K562 (cell line): ENCODE measurements around the gene P2RY14. TPM values are rescaled to one million over a fixed set of nuclear protein-coding genes. Genes with fewer than 3 reads are reported as not detected.

Experiments used
- ATAC-seq: fragments of 200-7000 bp; cut with Tn5 transposase; 3 replicates; pipeline ENCODE4 v1.9.1; 2020; ENCODE audit warnings: moderate library complexity
- BruUV-seq: library from RNA; stranded (reverse); fragments of 400-500 nt; replicated peaks from 2 replicates; lab custom pipeline; 2021; lab: Mats Ljungman, UMichigan
- CTCF ChIA-PET: fragments of 300-600 bp; formaldehyde crosslinking; extraction: SDS; loops from one replicate; lab custom pipeline; 2021; ENCODE audit warnings: low intra/inter-chr PET ratio; lab: Yijun Ruan, JAX
- POLR2A ChIA-PET: fragments of 300-600, 350-650 bp; sonication (Branson Sonifier 250); formaldehyde crosslinking; extraction: SDS; loops from one replicate; lab custom pipeline; 2021; ENCODE audit warnings: antibody characterized with exemption, inconsistent platforms; lab: Yijun Ruan, JAX
- DNase-seq, 4 experiments: peaks; one replicate each; pipeline versions ENCODE4 v3.0.0 to v3.0.0-alpha.2; 2011 to 2018; ENCODE audit warnings: low spot score in 3 of 4, mixed read lengths in 3 of 4; ENCODE audit errors: extremely low read depth in 1 of 4
- FAIRE-seq: peaks from 2 replicates; lab custom pipeline; 2011; peaks lifted over from hg19 to GRCh38; lab: Jason Lieb, UNC
- H2AFZ ChIP-seq: 2 replicates; pipeline ENCODE4 v1.6.0; 2011; ENCODE audit warnings: low read depth, low read length, control low read depth, inconsistent platforms
- H3K27ac ChIP-seq: fragments of 200-600 bp; 3 replicates; pipeline ENCODE4 v1.8.0; 2011; ENCODE audit warnings: low read depth, mild to moderate bottlenecking, control low read depth, inconsistent platforms, low read length, moderate library complexity, mixed read lengths; ENCODE audit errors: extremely low read depth
- H3K27me3 ChIP-seq, 2 experiments: fragments of 300-600 bp in 1 of 2; 2 replicates in 1 of 2; 3 replicates in 1 of 2; pipeline versions ENCODE4 v1.6.0 to v1.8.0; 2011; ENCODE audit warnings: inconsistent platforms in 2 of 2, low read length in 2 of 2, mild to moderate bottlenecking in 1 of 2, mixed read lengths in 1 of 2, moderate library complexity in 1 of 2; ENCODE audit not compliant: control insufficient read depth in 2 of 2, insufficient read depth in 2 of 2
- H3K36me3 ChIP-seq: fragments of 300-600 bp; 3 replicates; pipeline ENCODE4 v1.8.0; 2011; ENCODE audit warnings: mild to moderate bottlenecking, low read length, inconsistent platforms; ENCODE audit not compliant: control insufficient read depth, insufficient read depth
- H3K4me1 ChIP-seq, 2 experiments: fragments of 200-600 bp in 1 of 2; replicated peaks in 1 of 2; 2 replicates in 1 of 2; 3 replicates in 1 of 2; pipeline versions ENCODE4 v1.5.1 to v1.8.0; 2011; ENCODE audit warnings: inconsistent platforms in 2 of 2, low read length in 2 of 2, mild to moderate bottlenecking in 1 of 2, mixed read lengths in 1 of 2, moderate library complexity in 1 of 2; ENCODE audit not compliant: control insufficient read depth in 2 of 2, insufficient read depth in 2 of 2
- H3K4me2 ChIP-seq: 2 replicates; pipeline ENCODE4 v1.6.1; 2011; ENCODE audit warnings: low read length, control low read depth, inconsistent platforms, mixed read lengths; ENCODE audit not compliant: insufficient read depth
- H3K4me3 ChIP-seq: fragments of 200-600 bp; sonication (generic), shearing (Covaris generic); 2 replicates; pipeline ENCODE4 v1.5.1; 2016; ENCODE audit warnings: control low read depth, inconsistent platforms
- H3K79me2 ChIP-seq: fragments of 200-600 bp; 3 replicates; pipeline ENCODE4 v1.8.0; 2011; ENCODE audit warnings: low read length, inconsistent platforms; ENCODE audit not compliant: control insufficient read depth, insufficient read depth
- H3K9ac ChIP-seq, 2 experiments: 2 replicates each; pipeline versions ENCODE4 v1.6.0 to v1.6.1; 2011; ENCODE audit warnings: low read depth in 2 of 2, low read length in 2 of 2, control low read depth in 1 of 2, inconsistent platforms in 1 of 2, mild to moderate bottlenecking in 1 of 2, mixed read lengths in 1 of 2; ENCODE audit not compliant: insufficient read depth in 1 of 2
- H3K9me1 ChIP-seq: one replicate; pipeline ENCODE4 v1.6.0; 2011; ENCODE audit warnings: inconsistent platforms, mild to moderate bottlenecking, low read length, moderate library complexity; ENCODE audit not compliant: control insufficient read depth, insufficient read depth
- H3K9me3 ChIP-seq: replicated peaks from 2 replicates; pipeline ENCODE4 v1.5.1; 2011; ENCODE audit warnings: low read depth, low read length, inconsistent platforms; ENCODE audit not compliant: control insufficient read depth, insufficient read depth
- H4K20me1 ChIP-seq: replicated peaks from 2 replicates; pipeline ENCODE4 v1.6.1; 2011; ENCODE audit warnings: low read length, inconsistent platforms, mixed read lengths; ENCODE audit not compliant: control insufficient read depth, insufficient read depth
- CTCF ChIP-seq, 3 experiments: IDR thresholded peaks in 2 of 3; conservative IDR thresholded peaks in 1 of 3; 2 replicates each; pipeline ENCODE4 v1.5.1; 2011 to 2012; ENCODE audit warnings: low read length in 3 of 3, mild to moderate bottlenecking in 3 of 3, control low read depth in 2 of 3, improper control_type of control experiment in 1 of 3, inconsistent platforms in 1 of 3, low read depth in 1 of 3, mixed read lengths in 1 of 3, moderate library complexity in 1 of 3; ENCODE audit not compliant: insufficient read depth in 2 of 3
- HDAC8 ChIP-seq: fragments of 450-650 bp; IDR thresholded peaks from 2 replicates; pipeline ENCODE4 v1.6.1; 2016; ENCODE audit warnings: mild to moderate bottlenecking, missing genetic modification characterization, moderate library complexity, missing compliant biosample characterization
- HEY1 ChIP-seq: fragments of 250-450 bp; sonication (Bioruptor Pico); IDR thresholded peaks from 2 replicates; pipeline ENCODE4 v1.5.0; 2020; ENCODE audit warnings: mild to moderate bottlenecking, moderate library complexity, borderline replicate concordance
- PHF21A ChIP-seq: fragments of 450-650 bp; IDR thresholded peaks from 2 replicates; pipeline ENCODE4 v1.6.1; 2017; ENCODE audit warnings: low read depth, borderline replicate concordance
- PKNOX1 ChIP-seq: fragments of 450-650 bp; IDR thresholded peaks from 2 replicates; pipeline ENCODE4 v1.6.1; 2016
- SAFB2 ChIP-seq: fragments of 200-400 bp; formaldehyde crosslinking; IDR thresholded peaks from 2 replicates; pipeline ENCODE4 v1.6.1; 2018; ENCODE audit warnings: borderline replicate concordance, low read length, low read depth, moderate library complexity; ENCODE audit not compliant: severe bottlenecking
- SMARCE1 ChIP-seq: fragments of 450-650 bp; IDR thresholded peaks from 2 replicates; pipeline ENCODE4 v1.7.1; 2016; ENCODE audit warnings: mild to moderate bottlenecking
- SNIP1 ChIP-seq: fragments of 450-650 bp; IDR thresholded peaks from 2 replicates; pipeline ENCODE4 v1.7.1; 2017; ENCODE audit warnings: low read depth, mild to moderate bottlenecking
- TEAD2 ChIP-seq: fragments of 450-650 bp; IDR thresholded peaks from 2 replicates; pipeline ENCODE4 v1.6.1; 2016; ENCODE audit warnings: missing genetic modification characterization, control low read depth, missing compliant biosample characterization
- TFAM ChIP-seq: fragments of 250-450 bp; sonication (Bioruptor Pico); conservative IDR thresholded peaks from 2 replicates; pipeline ENCODE4 v1.5.0; 2021; ENCODE audit warnings: mild to moderate bottlenecking, moderate library complexity
- THAP7 ChIP-seq: fragments of 250-450 bp; sonication (Bioruptor Pico); IDR thresholded peaks from 2 replicates; pipeline ENCODE4 v1.5.0; 2021
- ZBTB12 ChIP-seq: fragments of 250-450 bp; sonication (Bioruptor Pico); IDR thresholded peaks from 2 replicates; pipeline ENCODE4 v1.4.0; 2020
- ZBTB33 ChIP-seq: sonication (generic); formaldehyde crosslinking; IDR thresholded peaks from 2 replicates; pipeline ENCODE4 v1.8.1; 2023; ENCODE audit warnings: mild to moderate bottlenecking, missing genetic modification reagents
- ZNF324 ChIP-seq: fragments of 250-450 bp; sonication (Bioruptor Pico); IDR thresholded peaks from 2 replicates; pipeline ENCODE4 v1.4.0; 2020; ENCODE audit warnings: mild to moderate bottlenecking
- ZNF354B ChIP-seq: fragments of 250-450 bp; sonication (Bioruptor Pico); IDR thresholded peaks from 2 replicates; pipeline ENCODE4 v1.4.0; 2020
- ZNF436 ChIP-seq: fragments of 250-450, 450-650 bp; sonication (Bioruptor Pico); formaldehyde crosslinking; IDR thresholded peaks from 2 replicates; pipeline ENCODE4 v1.7.0; 2020; ENCODE audit warnings: mild to moderate bottlenecking
- WGBS: fragments of 100-300 bp; shearing (Covaris generic); methylation state at CpG from one replicate; pipeline ENCODE4 v1.1.6; 2016; ENCODE audit warnings: low coverage, mixed read lengths; ENCODE audit not compliant: insufficient coverage; ENCODE audit errors: missing lambda C conversion rate; 5-methylcytosine and 5-hydroxymethylcytosine counted together
- in situ Hi-C: fragments of 300-500 bp; cut with MboI; formaldehyde crosslinking; loops from 4 replicates; pipeline ENCODE4 v1.15.0; 2018; ENCODE audit warnings: inconsistent platforms, mixed read lengths
- intact Hi-C: fragments of 100-400 bp; cut with micrococcal nuclease; formaldehyde crosslinking; loops from 2 replicates; pipeline ENCODE4 v1.14.2; 2022
- polyA plus RNA-seq, 8 experiments: library from polyadenylated mRNA; depleted of rRNA in 4 of 8; stranded (reverse) in 5 of 8; unstranded in 3 of 8; fragments of >200 nt; fragmentation: Nextera tagmentation in 2 of 8; fragmentation: Illumina TruSeq in 1 of 8; extraction: Ambion mirVana in 2 of 8; extraction: Trizol in 1 of 8; gene quantifications; 2 replicates each; pipeline versions ENCODE4 v1.2.1 to v1.2.3, GENCODE V29; 2011 to 2014; ENCODE audit warnings: inconsistent platforms in 1 of 8, missing spikeins in 1 of 8
- total RNA-seq, 7 experiments: library from RNA; depleted of rRNA in 6 of 7; stranded (reverse); fragments of >200 nt in 6 of 7; fragmentation: Illumina TruSeq in 2 of 7; extraction: Trizol in 2 of 7; gene quantifications; 2 replicates each; pipeline versions ENCODE4 v1.2.1 to v1.2.3, GENCODE V29; 2011 to 2021; ENCODE audit warnings: low replicate concordance in 1 of 7

Gene P2RY14
- total and polyA plus RNA-seq, 9 of the 15 experiments (the other 6 are each of a cell fraction or from before 2014, with no cell fraction given): not detected

- no peaks in the 10 kb centered on the region for H3K4me1 ChIP-seq
- no peak for ATAC-seq
- ChIA-PET POLR2A (interaction anchor here (0.7 kb wide), 1 partner anchor 121 kb away, joined by 5 read pairs; no protein-coding TSS in a partner anchor), CTCF (no interaction called here)
- H4K20me1 ChIP-seq: no peaks in the 10 kb centered on the region
- H3K9me1 ChIP-seq: no peaks in the 10 kb centered on the region
- no peak overlapping the region for H3K4me3 ChIP-seq
- in situ Hi-C loops (no loop called here), intact Hi-C loops (no loop called here)
- no TSS peak for BruUV-seq
- TF ChIP-seq ZNF436 (CRISPR knock-in tag): no peak
- TF ChIP-seq THAP7: no peak
- no peak for TF ChIP-seq SNIP1
- no peak for TF ChIP-seq HEY1
- no peak for TF ChIP-seq TFAM (CRISPR knock-in tag)
- no peak for TF ChIP-seq SAFB2
- TF ChIP-seq PHF21A: no peak
- TF ChIP-seq PKNOX1: no peak
- no peak for TF ChIP-seq CTCF (IDR thresholded peaks at IDR 0.05 in 2 of 3, conservative IDR thresholded peaks at IDR 0.05 in 1 of 3; ENCODE audit: insufficient read depth in 2 of 3, low read depth in 1 of 3, low read length in 3 of 3)
- TF ChIP-seq ZBTB33 (CRISPR knock-in tag): no peak
- TF ChIP-seq ZNF324 (CRISPR knock-in tag): no peak
- TF ChIP-seq HDAC8 (tag): no peak
- no peak for TF ChIP-seq SMARCE1
- TF ChIP-seq ZBTB12 (CRISPR knock-in tag): no peak
- no peak for TF ChIP-seq ZNF354B (CRISPR knock-in tag)
- no peak for TF ChIP-seq TEAD2 (tag)
- no peak overlapping the region for H3K4me2 ChIP-seq
- peaks cover 2 to 3% of the 10 kb centered on the region in 2 experiments; a peak in 3 of 5 replicates for H3K27me3 ChIP-seq
- H3K79me2 ChIP-seq: no peaks in the 10 kb centered on the region
- no peak overlapping the region for H3K27ac ChIP-seq
- no peak overlapping the region for H3K9ac ChIP-seq
- H3K9me3 ChIP-seq: no peaks in the 10 kb centered on the region
- no peak for FAIRE-seq
- H3K36me3 ChIP-seq: no peaks in the 10 kb centered on the region
- WGBS: 0% methylated on average over 5 of the region's 5 CpGs
- H2AFZ ChIP-seq: no peak overlapping the region
- no peak for DNase-seq
These were observed 8.7 kb downstream of the P2RY14 start for GRCh38 chr3:151269631-151270030.
